Type B pancreatic cell (in vitro differentiated cells): ENCODE data around the gene AMPD3. TPM values are rescaled to one million over a fixed set of nuclear protein-coding genes. Genes with fewer than 3 reads are reported as not detected.

Source experiments
- DNase-seq: peaks from one replicate; pipeline ENCODE4 v3.0.0; 2021; ENCODE audit warnings: mixed read lengths; ENCODE audit not compliant: unreplicated experiment; ENCODE audit errors: extremely low spot score
- H3K27ac Mint-ChIP-seq: 2 replicates; pipeline ENCODE4 v1.8.0; 2021; ENCODE audit warnings: mild to moderate bottlenecking, mixed read lengths
- H3K27me3 Mint-ChIP-seq: 2 replicates; pipeline ENCODE4 v1.8.0; 2021; ENCODE audit warnings: mixed read lengths
- H3K36me3 Mint-ChIP-seq: 2 replicates; pipeline ENCODE4 v1.8.0; 2021; ENCODE audit warnings: mixed read lengths
- H3K4me1 Mint-ChIP-seq: one replicate; pipeline ENCODE4 v1.8.0; 2021; ENCODE audit warnings: mixed read lengths; ENCODE audit not compliant: unreplicated experiment
- H3K4me3 Mint-ChIP-seq: 2 replicates; pipeline ENCODE4 v1.8.0; 2021; ENCODE audit warnings: mild to moderate bottlenecking, mixed read lengths
- H3K9me3 Mint-ChIP-seq: 2 replicates; pipeline ENCODE4 v1.8.0; 2021; ENCODE audit warnings: mixed read lengths
- CTCF ChIP-seq: fragments of 200-600 bp; sonication (generic); conservative IDR thresholded peaks from 2 replicates; pipeline ENCODE4 v1.5.0; 2021; ENCODE audit warnings: antibody characterized with exemption, mild to moderate bottlenecking
- total RNA-seq: library from RNA; stranded (reverse); gene quantifications from 2 replicates; pipeline ENCODE4 v1.2.1, GENCODE V29; 2021; ENCODE audit warnings: low replicate concordance

AMPD3 gene
- total RNA-seq, 1 donor from 2014 or later: 7.0 TPM

- H3K4me3 Mint-ChIP-seq: peak overlapping the region; percentile 34
- TF ChIP-seq CTCF: no peak
- peaks cover 10% of the 10 kb centered on the region for H3K9me3 Mint-ChIP-seq
Observed at GRCh38 chr11:10490398-10491241, 35.6 kb downstream of the AMPD3 start.

GRCh38 chr11:10492084-10492483, 37.0 kb downstream of the AMPD3 start:
- H3K9me3 Mint-ChIP-seq: peaks cover 10% of the 10 kb centered on the region
- peaks cover 35% of the 10 kb centered on the region for H3K36me3 Mint-ChIP-seq
- H3K4me1 Mint-ChIP-seq: peaks cover 22% of the 10 kb centered on the region
- TF ChIP-seq CTCF: no peak
- H3K4me3 Mint-ChIP-seq: no peak overlapping the region
- no peaks in the 10 kb centered on the region for H3K27me3 Mint-ChIP-seq
- no peak for DNase-seq
- no peak overlapping the region for H3K27ac Mint-ChIP-seq

More at GRCh38 chr11:10490398-10491241, 35.6 kb downstream of the AMPD3 start:
- H3K4me1 Mint-ChIP-seq: peaks cover 22% of the 10 kb centered on the region
- no peaks in the 10 kb centered on the region for H3K27me3 Mint-ChIP-seq
- peak; percentile 62 for DNase-seq
- H3K36me3 Mint-ChIP-seq: peaks cover 35% of the 10 kb centered on the region
- H3K27ac Mint-ChIP-seq: peak overlapping the region; percentile 33

- TF ChIP-seq CTCF: no peak
- peak; percentile 43 for DNase-seq
- Mint-ChIP-seq H3K4me1 (peaks cover 29% of the 10 kb centered on the region), H3K27me3 (no peaks in the 10 kb centered on the region), H3K36me3 (peaks cover 31% of the 10 kb centered on the region), H3K27ac (no peak overlapping the region), H3K4me3 (no peak overlapping the region), H3K9me3 (peaks cover 10% of the 10 kb centered on the region)
Observed at GRCh38 chr11:10493041-10493663, 38.1 kb downstream of the AMPD3 start.

DNA sequence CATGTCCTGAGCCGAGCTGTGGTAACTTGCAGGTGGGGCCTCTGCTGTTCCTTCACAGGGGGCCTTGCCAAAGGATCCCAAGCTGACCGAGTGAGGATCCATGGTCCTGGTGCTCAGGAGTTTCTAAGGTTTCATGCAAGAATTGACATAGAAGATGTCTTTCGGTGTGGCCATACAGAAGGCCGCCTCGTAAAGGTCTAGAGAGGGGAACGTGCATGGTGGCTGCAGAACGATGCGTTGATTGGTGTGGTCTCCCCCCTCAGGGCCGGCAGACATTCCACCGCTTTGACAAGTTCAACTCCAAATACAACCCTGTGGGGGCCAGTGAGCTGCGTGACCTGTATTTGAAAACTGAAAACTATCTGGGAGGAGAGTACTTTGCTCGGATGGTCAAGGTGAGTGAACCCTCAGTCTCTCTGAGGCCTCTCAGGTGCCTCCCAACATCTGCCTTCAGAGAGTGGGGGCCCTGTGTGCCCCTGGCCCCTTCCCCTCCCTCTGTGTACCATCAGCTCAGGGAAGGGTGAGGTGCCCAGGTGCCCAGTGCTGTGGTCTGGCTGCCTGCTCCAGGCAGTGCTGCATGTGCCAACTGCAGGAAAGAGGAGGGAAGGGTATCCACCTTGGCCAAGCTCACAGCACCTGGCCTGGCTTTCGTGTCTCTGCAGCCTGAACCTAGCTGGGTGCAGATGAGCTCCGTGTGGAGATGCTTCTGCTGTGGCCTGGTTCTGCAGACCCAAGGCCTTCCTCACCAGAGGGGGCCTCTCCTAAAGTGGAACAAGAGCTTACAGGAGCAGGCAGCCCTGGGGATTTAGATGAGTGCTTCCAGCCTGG, 39.8 kb downstream of the AMPD3 start:
- H3K9me3 Mint-ChIP-seq: peaks cover 10% of the 10 kb centered on the region
- peaks cover 28% of the 10 kb centered on the region for H3K36me3 Mint-ChIP-seq
- H3K27me3 Mint-ChIP-seq: no peaks in the 10 kb centered on the region
- DNase-seq: peak; percentile 56
- no peak for TF ChIP-seq CTCF
- H3K4me1 Mint-ChIP-seq: peaks cover 26% of the 10 kb centered on the region
- H3K27ac Mint-ChIP-seq: no peak overlapping the region
- no peak overlapping the region for H3K4me3 Mint-ChIP-seq

DNA sequence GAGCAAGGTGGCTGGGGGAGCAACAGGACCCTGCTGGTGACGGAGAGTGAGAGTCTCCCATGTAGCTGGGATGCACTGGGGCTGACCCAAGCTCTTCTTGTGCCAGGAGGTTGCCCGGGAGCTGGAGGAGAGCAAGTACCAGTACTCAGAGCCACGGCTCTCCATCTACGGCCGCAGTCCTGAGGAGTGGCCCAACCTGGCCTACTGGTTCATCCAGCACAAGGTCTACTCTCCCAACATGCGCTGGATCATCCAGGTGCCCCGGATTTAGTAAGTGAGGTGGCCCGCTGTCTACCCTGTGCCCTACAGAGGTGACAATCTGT, 40.4 kb downstream of the AMPD3 start:
- Mint-ChIP-seq H3K4me1 (peaks cover 20% of the 10 kb centered on the region), H3K4me3 (no peak overlapping the region), H3K36me3 (peaks cover 29% of the 10 kb centered on the region), H3K27ac (no peak overlapping the region), H3K9me3 (peaks cover 10% of the 10 kb centered on the region), H3K27me3 (no peaks in the 10 kb centered on the region)
- DNase-seq: peak; percentile 54
- no peak for TF ChIP-seq CTCF
